A673 (cell line): ENCODE data around the gene DLGAP1.

Experiments
- CTCF ChIP-seq: fragments of 300-800, 200-600 bp; sonication (generic); conservative IDR thresholded peaks from 2 replicates; pipeline ENCODE4 v1.5.1; 2017; ENCODE audit warnings: low read depth, mild to moderate bottlenecking, antibody characterized with exemption, low read length, moderate library complexity, mixed read lengths
- EZH2 ChIP-seq: fragments of 200-600 bp; sonication (generic); IDR thresholded peaks from 2 replicates; pipeline ENCODE4 v1.6.1; 2017; ENCODE audit warnings: borderline replicate concordance, low read depth, mild to moderate bottlenecking, mixed read lengths, antibody characterized with exemption, low read length; ENCODE audit not compliant: poor library complexity, severe bottlenecking

GRCh38 chr18:4286256-4286655 lies 168.9 kb downstream of the DLGAP1 start:
- TF ChIP-seq EZH2 (no peak), CTCF (no peak)
